ENCODE results near the gene PAIP1.
"Not testable (repeated sequence)": the region's sequence is repeated elsewhere in the genome, so short reads cannot be mapped to it uniquely, and the experiment has no call there.

PAIP1 gene

DNA sequence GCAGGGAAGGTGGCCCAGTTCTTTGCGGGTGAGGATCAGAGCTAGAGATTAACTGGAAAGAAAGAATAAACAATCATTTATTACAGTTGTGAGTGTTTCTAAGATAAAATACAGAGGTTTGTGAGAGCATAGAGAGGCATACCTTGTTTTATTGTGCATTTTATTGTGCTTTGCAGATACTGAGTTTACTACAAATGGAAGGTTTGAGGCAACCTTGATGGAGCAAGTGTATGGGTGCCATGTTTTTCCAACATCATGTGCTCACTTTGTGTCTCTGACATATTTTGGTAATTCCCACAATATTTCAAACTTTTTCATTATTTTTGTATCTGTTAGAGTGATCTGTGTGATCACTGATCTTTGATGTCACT is 41.2 kb downstream of the PAIP1 start:
- DNase-seq (ENCODE audit: low read depth in 2 of 2), result no peak

- DNase-seq (ENCODE audit: low read depth in 2 of 2), result peak; percentile 87 to 89
Measured at GRCh38 chr5:43514816-43515677, 41.8 kb downstream of the PAIP1 start, which contains the start of gene C5orf34. Gene C5orf34 (minus strand): TSS chr5:43515148. CDS start chr5:43509339, 5,809 bp downstream.

DNA sequence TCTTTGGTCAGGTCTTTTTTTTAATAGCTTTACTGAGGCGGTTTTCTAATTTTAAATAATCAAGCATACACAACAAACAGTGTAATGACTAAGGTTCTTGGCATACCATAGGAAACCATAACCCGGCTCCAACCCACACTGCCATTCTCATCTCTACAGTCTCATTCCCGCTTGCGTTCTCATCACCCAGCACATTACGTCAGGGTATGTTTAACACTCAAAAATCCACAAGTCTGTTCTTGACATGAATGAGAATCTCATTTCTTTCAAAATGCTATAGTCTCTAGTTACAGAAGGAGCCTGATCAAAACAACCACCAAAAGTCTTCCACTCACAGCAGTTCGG is 42.4 kb downstream of the PAIP1 start:
- peak; percentile 14 to 22 for DNase-seq (ENCODE audit: low read depth in 2 of 2)

- no peak for DNase-seq (ENCODE audit: low read depth in 2 of 2)
Measured at GRCh38 chr5:43514025-43514424, 42.9 kb downstream of the PAIP1 start.

DNA sequence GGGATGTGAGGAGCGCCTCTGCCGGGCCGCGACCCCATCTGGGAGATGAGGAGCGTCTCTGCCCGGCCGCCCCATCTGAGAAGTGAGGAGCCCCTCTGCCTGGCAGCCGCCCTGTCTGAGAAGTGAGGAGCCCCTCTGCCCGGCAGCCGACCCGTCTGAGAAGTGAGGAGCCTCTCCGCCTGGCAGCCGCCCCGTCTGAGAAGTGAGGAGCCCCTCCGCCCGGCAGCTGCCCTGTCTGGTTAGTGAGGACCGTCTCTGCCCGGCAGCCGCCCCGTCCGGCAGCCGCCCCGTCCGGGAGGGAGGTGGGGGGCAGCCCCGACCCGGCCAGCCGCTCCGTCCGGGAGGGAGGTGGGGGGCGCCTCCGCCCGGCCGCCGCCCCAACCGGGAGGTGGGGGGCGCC is 45.8 kb downstream of the PAIP1 start:
- not testable (repeated sequence) for DNase-seq (ENCODE audit: low read depth in 2 of 2)

- no peak for DNase-seq (ENCODE audit: low read depth in 2 of 2)
Measured at GRCh38 chr5:43498581-43498980, 58.3 kb downstream of the PAIP1 start.

- DNase-seq (ENCODE audit: low read depth in 2 of 2), result no peak
Measured at GRCh38 chr5:43497311-43498104, 59.4 kb downstream of the PAIP1 start.

- no peak for DNase-seq (ENCODE audit: low read depth in 2 of 2)
Measured at GRCh38 chr5:43491326-43491725, 65.6 kb downstream of the PAIP1 start.

- no peak for DNase-seq (ENCODE audit: low read depth in 2 of 2)
Measured at GRCh38 chr5:43486353-43486752, 70.5 kb downstream of the PAIP1 start.

DNA sequence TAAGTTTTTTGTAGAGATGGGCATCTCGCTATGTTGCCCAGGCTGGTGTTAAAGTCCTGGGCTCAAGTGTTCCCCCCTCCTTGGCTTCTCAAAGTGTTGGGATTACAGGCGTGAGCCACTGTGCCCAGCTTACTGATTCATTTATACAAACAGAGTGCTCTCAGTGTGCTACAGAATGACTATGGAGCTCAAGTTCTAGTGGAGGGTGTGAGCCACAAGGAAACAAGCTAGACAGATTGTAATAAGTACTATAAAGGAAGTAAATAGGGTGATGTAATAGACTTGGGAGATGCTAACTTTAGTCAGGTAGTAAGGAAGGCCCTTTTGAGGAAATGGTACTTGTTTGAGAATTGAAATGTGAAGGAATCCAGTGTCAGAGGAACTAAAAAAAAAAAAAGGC is 71.5 kb downstream of the PAIP1 start:
- no peak for DNase-seq (ENCODE audit: low read depth in 2 of 2)

DNA sequence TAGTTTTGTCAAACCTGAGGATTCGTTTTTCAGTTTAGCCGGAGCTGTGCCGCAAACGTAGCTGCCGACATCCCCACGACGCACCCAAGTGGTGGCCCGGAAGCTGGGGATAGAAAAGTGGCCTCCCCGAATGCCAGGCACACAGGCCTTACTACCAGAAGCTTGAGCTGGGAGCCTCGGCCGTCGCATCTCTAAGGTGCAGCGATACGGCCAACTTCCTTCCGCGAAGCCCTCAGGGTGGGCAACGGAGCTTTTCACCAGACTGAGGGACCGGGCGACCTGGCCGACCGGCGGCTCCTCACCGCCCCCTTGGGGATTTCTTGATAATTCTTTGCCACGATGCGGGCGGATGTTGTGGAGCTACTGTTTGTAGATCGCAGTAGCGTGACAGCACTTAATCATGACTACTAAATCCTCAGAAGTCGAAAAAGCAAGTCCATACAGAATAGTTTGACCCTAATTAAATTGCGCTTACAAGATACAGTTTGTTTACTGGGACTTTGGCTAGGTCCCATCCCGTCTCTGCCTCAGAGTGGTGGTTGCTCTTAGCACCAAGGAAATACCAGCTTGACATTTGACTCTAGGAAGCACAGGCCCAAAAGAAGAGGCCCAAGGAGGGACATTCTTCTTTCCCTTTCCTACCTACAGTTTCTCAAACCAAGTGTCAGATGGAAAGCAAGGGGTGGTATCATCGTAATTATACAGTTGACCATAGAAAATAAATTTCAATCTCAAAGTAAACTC is 72.6 kb downstream of the PAIP1 start:
- DNase-seq (ENCODE audit: low read depth in 2 of 2), result peak; percentile 64 to 65

- peak; percentile 86 to 87 for DNase-seq (ENCODE audit: low read depth in 2 of 2)
Measured at GRCh38 chr5:43483298-43484105, 73.4 kb downstream of the PAIP1 start, which contains the start of gene TMEM267. Gene TMEM267 (minus strand): TSS chr5:43483865. CDS start chr5:43453969, 29,896 bp downstream.

- DNase-seq (ENCODE audit: low read depth in 2 of 2), result peak; percentile 50 to 57
Measured at GRCh38 chr5:43482490-43483297, 74.2 kb downstream of the PAIP1 start.

All from fibroblast of skin of left quadriceps (primary cell).